ENCODE data around the gene RIMBP2.

GRCh38 chr12:130651188-130651959 is 64.7 kb downstream of the RIMBP2 start:
- TF ChIP-seq, protein P1, sequence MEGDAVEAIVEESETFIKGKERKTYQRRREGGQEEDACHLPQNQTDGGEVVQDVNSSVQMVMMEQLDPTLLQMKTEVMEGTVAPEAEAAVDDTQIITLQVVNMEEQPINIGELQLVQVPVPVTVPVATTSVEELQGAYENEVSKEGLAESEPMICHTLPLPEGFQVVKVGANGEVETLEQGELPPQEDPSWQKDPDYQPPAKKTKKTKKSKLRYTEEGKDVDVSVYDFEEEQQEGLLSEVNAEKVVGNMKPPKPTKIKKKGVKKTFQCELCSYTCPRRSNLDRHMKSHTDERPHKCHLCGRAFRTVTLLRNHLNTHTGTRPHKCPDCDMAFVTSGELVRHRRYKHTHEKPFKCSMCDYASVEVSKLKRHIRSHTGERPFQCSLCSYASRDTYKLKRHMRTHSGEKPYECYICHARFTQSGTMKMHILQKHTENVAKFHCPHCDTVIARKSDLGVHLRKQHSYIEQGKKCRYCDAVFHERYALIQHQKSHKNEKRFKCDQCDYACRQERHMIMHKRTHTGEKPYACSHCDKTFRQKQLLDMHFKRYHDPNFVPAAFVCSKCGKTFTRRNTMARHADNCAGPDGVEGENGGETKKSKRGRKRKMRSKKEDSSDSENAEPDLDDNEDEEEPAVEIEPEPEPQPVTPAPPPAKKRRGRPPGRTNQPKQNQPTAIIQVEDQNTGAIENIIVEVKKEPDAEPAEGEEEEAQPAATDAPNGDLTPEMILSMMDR (IDR thresholded peaks at IDR 0.05) = no peak
- no peak for TF ChIP-seq POLR2A (IDR thresholded peaks at IDR 0.05)
